Ovary (tissue), 3 donors: ENCODE data around the gene APOA4.

Source experiments
- CTCF ChIP-seq, 3 donors: fragments of 450-650 bp in 2 of 3; fragments of 200-600 bp in 1 of 3; IDR thresholded peaks; one replicate each; pipeline versions ENCODE4 v1.5.1 to v1.8.0; 2016 to 2022; ENCODE audit warnings: antibody characterized with exemption in 3 of 3, mild to moderate bottlenecking in 1 of 3
- POLR2A ChIP-seq: fragments of 450-650 bp; IDR thresholded peaks from one replicate; pipeline ENCODE4 v1.6.1; 2017; ENCODE audit warnings: antibody characterized with exemption, mild to moderate bottlenecking, moderate library complexity
- donor health status: DM: no; HTN: no; CAD: no.

DNA sequence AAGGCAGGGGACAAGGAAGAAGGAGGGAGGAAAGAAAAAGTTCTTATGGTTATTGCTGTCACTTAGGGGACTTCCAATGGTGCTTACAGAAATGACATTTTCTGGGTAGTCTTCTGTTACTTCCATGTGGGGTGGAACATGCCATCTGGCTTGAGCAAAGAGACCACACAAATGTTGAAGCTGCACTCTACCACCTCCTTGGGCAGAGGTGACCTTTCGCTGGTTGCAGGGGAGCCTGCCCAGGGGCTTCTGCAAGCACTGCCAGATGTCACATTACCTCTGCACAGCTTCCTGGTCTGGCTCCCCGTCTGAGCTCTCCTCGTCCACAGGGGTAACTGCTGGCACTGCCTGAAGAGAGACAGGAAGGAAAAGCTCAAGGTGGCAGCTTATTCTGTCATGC lies 47.0 kb upstream of the APOA4 start:
- no peak for TF ChIP-seq POLR2A
- TF ChIP-seq CTCF (IDR thresholded peaks at IDR 0.05) = no peak
